HepG2 (cell line): ENCODE data around the gene FOXL3. TPM values are rescaled to one million over a fixed set of nuclear protein-coding genes. Genes with fewer than 3 reads are reported as not detected.

Experiments
- ATAC-seq: fragments of 200-7000 bp; cut with Tn5 transposase; 3 replicates; pipeline ENCODE4 v1.9.1; 2020; ENCODE audit warnings: mild to moderate bottlenecking, moderate library complexity
- BruUV-seq: library from RNA; stranded (reverse); fragments of 400-500 nt; replicated peaks from 2 replicates; lab custom pipeline; 2021; lab: Mats Ljungman, UMichigan
- CTCF ChIA-PET: fragments of 300-600 bp; formaldehyde crosslinking; extraction: SDS; loops from one replicate; lab custom pipeline; 2021; ENCODE audit warnings: low total read pairs, inconsistent platforms, low intra/inter-chr PET ratio; lab: Yijun Ruan, JAX
- POLR2A ChIA-PET: fragments of 350-600 bp; sonication (Branson Sonifier 250); formaldehyde crosslinking; loops from one replicate; lab custom pipeline; 2020; ENCODE audit warnings: antibody characterized with exemption, inconsistent platforms; lab: Yijun Ruan, JAX
- DNase-seq: peaks from one replicate; pipeline ENCODE4 v3.0.0-alpha.2; 2015; ENCODE audit warnings: low spot score
- FAIRE-seq: peaks from 3 replicates; lab custom pipeline; 2011; peaks lifted over from hg19 to GRCh38; lab: Jason Lieb, UNC
- H2AFZ ChIP-seq: one replicate; pipeline ENCODE4 v1.6.1; 2011; ENCODE audit warnings: low read length, inconsistent platforms
- H3K27ac ChIP-seq: fragments of 300-600 bp; 3 replicates; pipeline ENCODE4 v1.8.0; 2011; ENCODE audit warnings: mixed run types, mild to moderate bottlenecking, mixed read lengths, low read length, inconsistent platforms; ENCODE audit not compliant: insufficient read depth; ENCODE audit errors: extremely low read length
- H3K27me3 ChIP-seq, 2 experiments: fragments of 200-600 bp in 1 of 2; 2 replicates in 1 of 2; 3 replicates in 1 of 2; pipeline versions ENCODE4 v1.6.0 to v1.8.0; 2011; ENCODE audit warnings: low read length in 2 of 2, mild to moderate bottlenecking in 2 of 2, moderate library complexity in 2 of 2, inconsistent platforms in 1 of 2; ENCODE audit not compliant: insufficient read depth in 2 of 2, control insufficient read depth in 1 of 2
- H3K36me3 ChIP-seq, 2 experiments: fragments of 200-600 bp in 1 of 2; replicated peaks in 1 of 2; 2 replicates in 1 of 2; 3 replicates in 1 of 2; pipeline versions ENCODE4 v1.5.1 to v1.8.0; 2011; ENCODE audit warnings: low read length in 2 of 2, inconsistent platforms in 1 of 2; ENCODE audit not compliant: insufficient read depth in 2 of 2, control insufficient read depth in 1 of 2
- H3K4me1 ChIP-seq: 2 replicates; pipeline ENCODE4 v1.5.1; 2012; ENCODE audit warnings: low read length, inconsistent platforms; ENCODE audit not compliant: insufficient read depth
- H3K4me2 ChIP-seq: 2 replicates; pipeline ENCODE4 v1.6.0; 2011; ENCODE audit warnings: low read depth, low read length, inconsistent platforms
- H3K4me3 ChIP-seq, 3 experiments: fragments of 200-600 bp in 1 of 3; sonication (generic), shearing (Covaris generic) in 1 of 3; replicated peaks in 1 of 3; 2 replicates each; pipeline ENCODE4 v1.5.1; 2011 to 2016; ENCODE audit warnings: low read length in 3 of 3, inconsistent platforms in 2 of 3, low read depth in 2 of 3, mild to moderate bottlenecking in 2 of 3, control low read depth in 1 of 3, mixed read lengths in 1 of 3; ENCODE audit not compliant: insufficient read depth in 1 of 3
- H3K79me2 ChIP-seq: one replicate; pipeline ENCODE4 v1.6.1; 2011; ENCODE audit warnings: low read length, inconsistent platforms; ENCODE audit not compliant: insufficient read depth
- H3K9ac ChIP-seq: 2 replicates; pipeline ENCODE4 v1.6.0; 2011; ENCODE audit warnings: mild to moderate bottlenecking, low read depth, low read length, inconsistent platforms; ENCODE audit not compliant: insufficient read depth
- H3K9me3 ChIP-seq: 2 replicates; pipeline ENCODE4 v1.5.1; 2012; ENCODE audit warnings: mild to moderate bottlenecking, low read length
- H4K20me1 ChIP-seq: 2 replicates; pipeline ENCODE4 v1.6.0; 2011; ENCODE audit warnings: inconsistent platforms, mild to moderate bottlenecking, low read length, moderate library complexity; ENCODE audit not compliant: insufficient read depth
- ARNT ChIP-seq: fragments of 450-650 bp; IDR thresholded peaks from 2 replicates; pipeline ENCODE4 v1.6.1; 2017
- CBX1 ChIP-seq: IDR thresholded peaks from one replicate; pipeline ENCODE4 v1.6.1; 2016; ENCODE audit warnings: antibody characterized with exemption, low read depth
- GTF2F1 ChIP-seq: fragments of 150-350 bp; IDR thresholded peaks from 2 replicates; pipeline ENCODE4 v1.6.1; 2014; ENCODE audit warnings: low read length
- HNF1A ChIP-seq, 2 experiments: sonication (generic) in 1 of 2; formaldehyde crosslinking in 1 of 2; IDR thresholded peaks; 2 replicates each; pipeline versions ENCODE4 v1.4.0 to v1.6.1; 2016 to 2020; ENCODE audit warnings: borderline replicate concordance in 1 of 2, low read depth in 1 of 2, mild to moderate bottlenecking in 1 of 2, missing genetic modification reagents in 1 of 2
- HNRNPH1 ChIP-seq: fragments of 200-400 bp; formaldehyde crosslinking; optimal IDR thresholded peaks from 2 replicates; pipeline ENCODE3; 2017; ENCODE audit warnings: mild to moderate bottlenecking, low read depth, low read length
- HNRNPL ChIP-seq: fragments of 200-400 bp; formaldehyde crosslinking; IDR thresholded peaks from 2 replicates; pipeline ENCODE4 v1.6.1; 2017; ENCODE audit warnings: mild to moderate bottlenecking, low read depth, low read length
- ISX ChIP-seq: sonication (generic); formaldehyde crosslinking; conservative IDR thresholded peaks from 2 replicates; pipeline ENCODE4 v1.5.0; 2020; ENCODE audit warnings: missing genetic modification reagents
- MXD4 ChIP-seq: IDR thresholded peaks from 2 replicates; pipeline ENCODE4 v1.6.1; 2016; ENCODE audit warnings: mild to moderate bottlenecking, missing biosample characterization, missing genetic modification reagents
- PHF8 ChIP-seq: sonication (generic); formaldehyde crosslinking; IDR thresholded peaks from 2 replicates; pipeline ENCODE4 v1.5.0; 2020; ENCODE audit warnings: missing genetic modification reagents
- POGZ ChIP-seq: sonication (generic); formaldehyde crosslinking; IDR thresholded peaks from 2 replicates; pipeline ENCODE4 v1.4.0; 2020; ENCODE audit warnings: mild to moderate bottlenecking, missing genetic modification reagents
- RELA ChIP-seq: sonication (generic); formaldehyde crosslinking; IDR thresholded peaks from 2 replicates; pipeline ENCODE4 v1.4.0; 2020; ENCODE audit warnings: missing genetic modification reagents
- SP5 ChIP-seq: IDR thresholded peaks from 2 replicates; pipeline ENCODE4 v1.6.1; 2016; ENCODE audit warnings: low read depth, borderline replicate concordance
- U2AF2 ChIP-seq: fragments of 200-400 bp; formaldehyde crosslinking; IDR thresholded peaks from 2 replicates; pipeline ENCODE4 v1.6.1; 2017; ENCODE audit warnings: low read depth, mild to moderate bottlenecking, low read length
- ZKSCAN1 ChIP-seq: fragments of 150-350 bp; IDR thresholded peaks from 2 replicates; pipeline ENCODE4 v1.6.1; 2014; ENCODE audit warnings: low read length
- ZNF224 ChIP-seq: sonication (generic); formaldehyde crosslinking; IDR thresholded peaks from 2 replicates; pipeline ENCODE4 v1.5.0; 2020; ENCODE audit warnings: mild to moderate bottlenecking, missing genetic modification reagents
- ZNF441 ChIP-seq: sonication (generic); formaldehyde crosslinking; IDR thresholded peaks from 2 replicates; pipeline ENCODE4 v1.7.0; 2021; ENCODE audit warnings: missing genetic modification reagents, borderline replicate concordance
- ZNF563 ChIP-seq: sonication (generic); formaldehyde crosslinking; IDR thresholded peaks from 2 replicates; pipeline ENCODE4 v1.8.0; 2022; ENCODE audit warnings: mild to moderate bottlenecking, moderate library complexity, missing genetic modification reagents
- ZNF564 ChIP-seq: sonication (generic); formaldehyde crosslinking; IDR thresholded peaks from 2 replicates; pipeline ENCODE4 v1.8.1; 2023; ENCODE audit warnings: mild to moderate bottlenecking, missing genetic modification reagents
- WGBS: methylation state at CpG from one replicate; pipeline ENCODE4 v1.1.6; 2017; ENCODE audit warnings: low lambda C conversion rate; 5-methylcytosine and 5-hydroxymethylcytosine counted together
- in situ Hi-C: cut with HindIII; loops from 2 replicates; pipeline ENCODE4 v1.10.0; 2017; ENCODE audit warnings: low pct_unique_long_range_greater_than_20kb; ENCODE audit not compliant: extremely low pct_ligation_motif_present
- intact Hi-C: fragments of 100-400 bp; cut with micrococcal nuclease; formaldehyde crosslinking; loops from one replicate; pipeline ENCODE4 v1.10.0; 2022; ENCODE audit not compliant: unreplicated experiment
- polyA plus RNA-seq, 8 experiments: library from polyadenylated mRNA; depleted of rRNA in 3 of 8; stranded (reverse) in 7 of 8; unstranded in 1 of 8; fragments of >200 nt; fragmentation: Illumina TruSeq in 4 of 8; extraction: Trizol in 4 of 8; gene quantifications; 2 replicates each; pipeline versions ENCODE4 v1.2.1 to v1.2.3, GENCODE V29; 2011 to 2016; ENCODE audit warnings: low read depth in 4 of 8, missing spikeins in 1 of 8, mixed read lengths in 1 of 8; ENCODE audit not compliant: insufficient read depth in 1 of 8
- total RNA-seq, 5 experiments: library from RNA; depleted of rRNA; stranded (reverse); fragments of >200 nt; fragmentation: Illumina TruSeq; extraction: Trizol; gene quantifications; 2 replicates each; pipeline ENCODE4 v1.2.3, GENCODE V29; 2016; ENCODE audit warnings: low read depth in 1 of 5
- TF ChIP-seq, protein P1 (sequence below): sonication (generic); formaldehyde crosslinking; IDR thresholded peaks from 2 replicates; pipeline ENCODE4 v1.4.0; 2020; ENCODE audit warnings: low read depth, mild to moderate bottlenecking, missing genetic modification reagents

The FOXL3 gene
- total and polyA plus RNA-seq, 2 of the 13 experiments (the other 11 are each of a cell fraction or from before 2014, with no cell fraction given) = not detected

GRCh38 chr7:293681-294439 lies 3.9 kb downstream of the FOXL3 start:
- Histone ChIP-seq H3K9ac (no peak overlapping the region), H3K27me3 (peaks cover 4 to 24% of the 10 kb centered on the region in 2 experiments; a peak in 3 of 5 replicates), H2AFZ (no peak overlapping the region), H3K27ac (peak overlapping the region; percentile 23), H4K20me1 (no peaks in the 10 kb centered on the region), H3K36me3 (no peaks in the 10 kb centered on the region), H3K9me3 (no peaks in the 10 kb centered on the region), H3K4me1 (peaks cover 33% of the 10 kb centered on the region), H3K79me2 (no peaks in the 10 kb centered on the region), H3K4me3 (peak overlapping the region; percentile 5 to 55 (median 18); a peak in 5 of 6 replicates), H3K4me2 (peak overlapping the region; percentile 76)
- no peak for FAIRE-seq
- POLR2A ChIA-PET = no interaction called here
- in situ Hi-C loops = no loop called here
- intact Hi-C loops = no loop called here
- peak; percentile 64 for ATAC-seq
- no TSS peak for BruUV-seq
- no peak for DNase-seq
- CTCF ChIA-PET = no interaction called here
- WGBS = 25% methylated on average over 16 of the region's 23 CpGs
- TF ChIP-seq HNRNPH1 (no peak), CBX1 (no peak), ZNF563 (0 out of 2 replicates have a peak, but pooled peaks have one; percentile 5), ARNT (no peak), HNF1A (IDR thresholded peaks at IDR 0.05; ENCODE audit: low read depth) (0 out of 2 replicates have a peak, but pooled peaks have one; percentile 13), HNF1A (CRISPR knock-in tag; IDR thresholded peaks at IDR 0.05; ENCODE audit: borderline replicate concordance) (no peak), PHF8 (0 out of 2 replicates have a peak, but pooled peaks have one; percentile 34), MXD4 (CRISPR knock-in tag) (0 out of 2 replicates have a peak, but pooled peaks have one; percentile 6), ZNF224 (0 out of 2 replicates have a peak, but pooled peaks have one; percentile 47), RELA (no peak), U2AF2 (no peak), ZNF441 (CRISPR knock-in tag) (0 out of 2 replicates have a peak, but pooled peaks have one; percentile 13), ZKSCAN1 (no peak), POGZ (CRISPR knock-in tag) (no peak), SP5 (CRISPR knock-in tag) (no peak), HNRNPL (0 out of 2 replicates have a peak, but pooled peaks have one; percentile 27), ZNF564 (CRISPR knock-in tag) (0 out of 2 replicates have a peak, but pooled peaks have one; percentile 7), ISX (CRISPR knock-in tag) (no peak), GTF2F1 (no peak)
- TF ChIP-seq, protein P1, sequence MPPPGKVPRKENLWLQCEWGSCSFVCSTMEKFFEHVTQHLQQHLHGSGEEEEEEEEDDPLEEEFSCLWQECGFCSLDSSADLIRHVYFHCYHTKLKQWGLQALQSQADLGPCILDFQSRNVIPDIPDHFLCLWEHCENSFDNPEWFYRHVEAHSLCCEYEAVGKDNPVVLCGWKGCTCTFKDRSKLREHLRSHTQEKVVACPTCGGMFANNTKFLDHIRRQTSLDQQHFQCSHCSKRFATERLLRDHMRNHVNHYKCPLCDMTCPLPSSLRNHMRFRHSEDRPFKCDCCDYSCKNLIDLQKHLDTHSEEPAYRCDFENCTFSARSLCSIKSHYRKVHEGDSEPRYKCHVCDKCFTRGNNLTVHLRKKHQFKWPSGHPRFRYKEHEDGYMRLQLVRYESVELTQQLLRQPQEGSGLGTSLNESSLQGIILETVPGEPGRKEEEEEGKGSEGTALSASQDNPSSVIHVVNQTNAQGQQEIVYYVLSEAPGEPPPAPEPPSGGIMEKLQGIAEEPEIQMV (CRISPR knock-in tag) = peak; percentile 49; the same call in 1 of the 2 replicates
